OCI-LY7 (cell line): Measurements from ENCODE around the gene UHRF2.

Source experiments
- EZH2phosphoT487 ChIP-seq: fragments of 200-600 bp; sonication (generic); IDR thresholded peaks from 2 replicates; pipeline ENCODE4 v1.6.1; 2018; ENCODE audit warnings: low read depth, borderline replicate concordance, mild to moderate bottlenecking, mixed run types, antibody characterized with exemption, low read length, moderate library complexity, mixed read lengths
- TF ChIP-seq, protein P1 (sequence below): fragments of 200-600 bp; sonication (generic); conservative IDR thresholded peaks from 2 replicates; pipeline ENCODE4 v1.5.1; 2014; ENCODE audit warnings: mild to moderate bottlenecking, antibody characterized with exemption, low read length, moderate library complexity, mixed read lengths

GRCh38 chr9:6506571-6506970 is 93.6 kb downstream of the UHRF2 start:
- TF ChIP-seq, protein P1, sequence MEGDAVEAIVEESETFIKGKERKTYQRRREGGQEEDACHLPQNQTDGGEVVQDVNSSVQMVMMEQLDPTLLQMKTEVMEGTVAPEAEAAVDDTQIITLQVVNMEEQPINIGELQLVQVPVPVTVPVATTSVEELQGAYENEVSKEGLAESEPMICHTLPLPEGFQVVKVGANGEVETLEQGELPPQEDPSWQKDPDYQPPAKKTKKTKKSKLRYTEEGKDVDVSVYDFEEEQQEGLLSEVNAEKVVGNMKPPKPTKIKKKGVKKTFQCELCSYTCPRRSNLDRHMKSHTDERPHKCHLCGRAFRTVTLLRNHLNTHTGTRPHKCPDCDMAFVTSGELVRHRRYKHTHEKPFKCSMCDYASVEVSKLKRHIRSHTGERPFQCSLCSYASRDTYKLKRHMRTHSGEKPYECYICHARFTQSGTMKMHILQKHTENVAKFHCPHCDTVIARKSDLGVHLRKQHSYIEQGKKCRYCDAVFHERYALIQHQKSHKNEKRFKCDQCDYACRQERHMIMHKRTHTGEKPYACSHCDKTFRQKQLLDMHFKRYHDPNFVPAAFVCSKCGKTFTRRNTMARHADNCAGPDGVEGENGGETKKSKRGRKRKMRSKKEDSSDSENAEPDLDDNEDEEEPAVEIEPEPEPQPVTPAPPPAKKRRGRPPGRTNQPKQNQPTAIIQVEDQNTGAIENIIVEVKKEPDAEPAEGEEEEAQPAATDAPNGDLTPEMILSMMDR, result no peak
- no peak for TF ChIP-seq EZH2phosphoT487
